Astrocyte (in vitro differentiated cells and primary cell): ENCODE results near the gene ITPR2. TPM values are rescaled to one million over a fixed set of nuclear protein-coding genes. Genes with fewer than 3 reads are reported as not detected.

ENCODE experiments used
- DNase-seq: peaks from one replicate; pipeline ENCODE4 v3.0.0-alpha.2; 2010; ENCODE audit warnings: low read depth
- FAIRE-seq: peaks from 2 replicates; lab custom pipeline; 2011; peaks lifted over from hg19 to GRCh38; lab: Jason Lieb, UNC
- H2AFZ ChIP-seq: 2 replicates; pipeline ENCODE4 v1.6.0; 2012; ENCODE audit warnings: low read depth, low read length, inconsistent platforms
- H3K27ac ChIP-seq: 2 replicates; pipeline ENCODE4 v1.5.1; 2011; ENCODE audit warnings: low read depth, low read length, inconsistent platforms
- H3K27me3 ChIP-seq: 2 replicates; pipeline ENCODE4 v1.6.0; 2011; ENCODE audit warnings: low read length, inconsistent platforms; ENCODE audit not compliant: insufficient read depth
- H3K36me3 ChIP-seq: 2 replicates; pipeline ENCODE4 v1.5.1; 2011; ENCODE audit warnings: low read length, inconsistent platforms; ENCODE audit not compliant: insufficient read depth
- H3K4me1 ChIP-seq: 2 replicates; pipeline ENCODE4 v1.5.1; 2011; ENCODE audit warnings: low read length, inconsistent platforms; ENCODE audit not compliant: insufficient read depth
- H3K4me2 ChIP-seq: 2 replicates; pipeline ENCODE4 v1.6.0; 2012; ENCODE audit warnings: low read length, inconsistent platforms
- H3K4me3 ChIP-seq: 2 replicates; pipeline ENCODE4 v1.5.1; 2011; ENCODE audit warnings: low read depth, mild to moderate bottlenecking, low read length, inconsistent platforms; ENCODE audit not compliant: insufficient read depth
- H3K79me2 ChIP-seq: 2 replicates; pipeline ENCODE4 v1.6.0; 2012; ENCODE audit warnings: mild to moderate bottlenecking, low read length, inconsistent platforms; ENCODE audit not compliant: insufficient read depth
- H3K9ac ChIP-seq: 2 replicates; pipeline ENCODE4 v1.6.0; 2012; ENCODE audit warnings: mild to moderate bottlenecking, low read length, inconsistent platforms
- H3K9me3 ChIP-seq: 2 replicates; pipeline ENCODE4 v1.5.1; 2012; ENCODE audit warnings: low read depth, mild to moderate bottlenecking, low read length, inconsistent platforms; ENCODE audit not compliant: insufficient read depth
- H4K20me1 ChIP-seq: 2 replicates; pipeline ENCODE4 v1.6.0; 2012; ENCODE audit warnings: low read length, inconsistent platforms; ENCODE audit not compliant: insufficient read depth
- H3K27ac Mint-ChIP-seq: one replicate; pipeline ENCODE4 v1.8.0; 2021; ENCODE audit warnings: mild to moderate bottlenecking, mixed read lengths; ENCODE audit not compliant: unreplicated experiment
- H3K27me3 Mint-ChIP-seq: one replicate; pipeline ENCODE4 v1.8.0; 2021; ENCODE audit warnings: low read depth, mixed read lengths; ENCODE audit not compliant: unreplicated experiment
- H3K36me3 Mint-ChIP-seq: one replicate; pipeline ENCODE4 v1.8.0; 2021; ENCODE audit warnings: low read depth, mixed read lengths; ENCODE audit not compliant: unreplicated experiment
- H3K4me1 Mint-ChIP-seq: one replicate; pipeline ENCODE4 v1.8.0; 2021; ENCODE audit warnings: low read depth, mixed read lengths; ENCODE audit not compliant: unreplicated experiment
- H3K4me3 Mint-ChIP-seq: one replicate; pipeline ENCODE4 v1.8.0; 2021; ENCODE audit warnings: mild to moderate bottlenecking, moderate library complexity, mixed read lengths; ENCODE audit not compliant: unreplicated experiment
- H3K9me3 Mint-ChIP-seq: one replicate; pipeline ENCODE4 v1.8.0; 2021; ENCODE audit warnings: mild to moderate bottlenecking, mixed read lengths; ENCODE audit not compliant: unreplicated experiment
- CTCF ChIP-seq: IDR thresholded peaks from 2 replicates; pipeline ENCODE4 v1.5.1; 2011; ENCODE audit warnings: low read depth, mild to moderate bottlenecking, inconsistent platforms, low read length, moderate library complexity; ENCODE audit not compliant: insufficient read depth
- EZH2 ChIP-seq: IDR thresholded peaks from 2 replicates; pipeline ENCODE4 v1.6.1; 2012; ENCODE audit warnings: mild to moderate bottlenecking, low read length, inconsistent platforms; ENCODE audit not compliant: insufficient read depth
- total RNA-seq: library from RNA; stranded (reverse); gene quantifications from 2 replicates; pipeline ENCODE4 v1.2.1, GENCODE V29; 2021

The ITPR2 gene
- total RNA-seq, 1 donor from 2014 or later = 24.4 TPM

DNA sequence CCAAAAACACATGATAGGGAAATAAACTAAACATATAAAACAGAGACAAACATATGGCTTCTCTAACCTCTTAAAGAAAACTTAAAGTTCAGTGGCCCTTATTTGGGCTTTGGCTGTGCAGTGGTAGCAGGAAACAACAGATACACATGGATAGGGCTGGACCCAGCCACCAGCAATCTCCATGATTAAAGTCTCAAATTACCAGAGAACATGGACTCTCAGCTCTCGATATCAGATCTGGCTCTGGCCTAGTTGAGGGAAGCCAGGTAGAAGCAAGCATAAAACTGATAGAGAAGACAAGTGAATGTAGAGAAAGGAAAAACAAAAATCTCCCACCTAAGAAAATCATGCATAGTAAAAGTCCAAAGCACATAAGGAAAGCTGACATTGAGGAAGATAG, 164.8 kb downstream of the ITPR2 start:
- Histone ChIP-seq H3K27ac (no peak overlapping the region), H3K36me3 (no peaks in the 10 kb centered on the region), H3K27me3 (no peaks in the 10 kb centered on the region), H3K9me3 (no peaks in the 10 kb centered on the region), H3K79me2 (no peaks in the 10 kb centered on the region), H3K4me3 (no peak overlapping the region), H4K20me1 (no peaks in the 10 kb centered on the region), H2AFZ (no peak overlapping the region), H3K9ac (no peak overlapping the region), H3K4me1 (no peaks in the 10 kb centered on the region), H3K4me2 (no peak overlapping the region)
- no peak for FAIRE-seq
- Mint-ChIP-seq H3K4me3 (no peak overlapping the region), H3K4me1 (peaks cover 7% of the 10 kb centered on the region), H3K27me3 (no peaks in the 10 kb centered on the region), H3K9me3 (no peaks in the 10 kb centered on the region), H3K36me3 (peaks cover 5% of the 10 kb centered on the region), H3K27ac (no peak overlapping the region)
- DNase-seq = no peak
- TF ChIP-seq EZH2 = no peak
- no peak for TF ChIP-seq CTCF

DNA sequence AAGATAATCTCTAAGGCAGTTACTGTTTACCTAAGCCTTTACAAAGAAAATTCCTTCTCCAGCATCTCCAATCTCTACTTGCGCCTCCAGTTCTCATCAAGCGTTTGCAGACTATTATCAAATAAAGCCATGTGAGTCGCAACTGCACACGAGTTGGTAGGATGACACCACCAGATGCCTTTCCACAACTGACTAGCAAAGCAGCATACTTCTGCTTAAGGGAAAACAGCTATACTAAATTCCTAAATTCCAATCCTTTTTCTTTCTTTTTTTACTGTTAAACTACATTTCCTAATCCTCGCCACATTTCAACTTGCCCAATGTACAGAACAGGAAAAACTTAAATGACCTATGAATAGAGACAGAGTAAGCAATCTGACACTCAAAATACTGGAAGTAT, 166.7 kb downstream of the ITPR2 start:
- Histone ChIP-seq H4K20me1 (no peaks in the 10 kb centered on the region), H2AFZ (no peak overlapping the region), H3K4me1 (no peaks in the 10 kb centered on the region), H3K9ac (no peak overlapping the region), H3K4me3 (no peak overlapping the region), H3K27ac (no peak overlapping the region), H3K9me3 (no peaks in the 10 kb centered on the region), H3K27me3 (no peaks in the 10 kb centered on the region), H3K36me3 (no peaks in the 10 kb centered on the region), H3K4me2 (no peak overlapping the region), H3K79me2 (no peaks in the 10 kb centered on the region)
- Mint-ChIP-seq H3K9me3 (no peaks in the 10 kb centered on the region), H3K27ac (no peak overlapping the region), H3K4me3 (no peak overlapping the region), H3K4me1 (peaks cover 7% of the 10 kb centered on the region), H3K36me3 (peaks cover 6% of the 10 kb centered on the region), H3K27me3 (no peaks in the 10 kb centered on the region)
- no peak for TF ChIP-seq EZH2
- TF ChIP-seq CTCF = no peak
- FAIRE-seq (no peak), DNase-seq (no peak)

DNA sequence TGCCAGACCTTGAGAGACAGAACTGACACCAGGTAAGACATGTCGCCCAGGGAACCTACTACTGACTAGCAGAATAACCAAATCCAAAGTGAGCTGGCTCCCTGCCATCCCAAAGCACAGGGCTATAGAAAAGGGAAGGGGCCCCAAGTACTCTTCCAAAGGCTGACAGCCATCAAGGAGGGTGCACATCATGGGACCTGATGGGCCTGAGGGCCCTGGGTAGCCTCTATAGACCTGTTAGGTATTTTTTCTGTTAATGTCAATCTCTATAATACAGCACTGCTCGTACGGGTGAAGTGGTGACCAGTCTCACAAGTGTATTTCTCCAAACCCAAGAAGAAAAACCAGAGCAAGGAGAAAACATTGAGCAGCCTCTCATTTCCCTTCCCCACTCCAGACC, 171.6 kb downstream of the ITPR2 start:
- Histone ChIP-seq H3K27me3 (no peaks in the 10 kb centered on the region), H2AFZ (no peak overlapping the region), H3K27ac (no peak overlapping the region), H3K9me3 (no peaks in the 10 kb centered on the region), H3K4me1 (no peaks in the 10 kb centered on the region), H3K4me2 (no peak overlapping the region), H3K4me3 (no peak overlapping the region), H3K9ac (no peak overlapping the region), H4K20me1 (no peaks in the 10 kb centered on the region), H3K79me2 (no peaks in the 10 kb centered on the region), H3K36me3 (peaks cover 3% of the 10 kb centered on the region)
- H3K27ac Mint-ChIP-seq = no peak overlapping the region
- no peak for TF ChIP-seq EZH2
- no peak for TF ChIP-seq CTCF
- H3K4me3 Mint-ChIP-seq = no peak overlapping the region
- peaks cover 3% of the 10 kb centered on the region for H3K4me1 Mint-ChIP-seq
- no peak for FAIRE-seq
- H3K36me3 Mint-ChIP-seq = peaks cover 8% of the 10 kb centered on the region
- DNase-seq = no peak
- no peaks in the 10 kb centered on the region for H3K27me3 Mint-ChIP-seq
- H3K9me3 Mint-ChIP-seq = no peaks in the 10 kb centered on the region
